LNCAP (cell line): ENCODE measurements around the gene LEUTX.

Experiments
- TF ChIP-seq, protein P1 (sequence below): fragments of 450-650 bp; IDR thresholded peaks from 2 replicates; pipeline ENCODE4 v1.5.1; 2017; ENCODE audit warnings: mild to moderate bottlenecking

The LEUTX gene

DNA sequence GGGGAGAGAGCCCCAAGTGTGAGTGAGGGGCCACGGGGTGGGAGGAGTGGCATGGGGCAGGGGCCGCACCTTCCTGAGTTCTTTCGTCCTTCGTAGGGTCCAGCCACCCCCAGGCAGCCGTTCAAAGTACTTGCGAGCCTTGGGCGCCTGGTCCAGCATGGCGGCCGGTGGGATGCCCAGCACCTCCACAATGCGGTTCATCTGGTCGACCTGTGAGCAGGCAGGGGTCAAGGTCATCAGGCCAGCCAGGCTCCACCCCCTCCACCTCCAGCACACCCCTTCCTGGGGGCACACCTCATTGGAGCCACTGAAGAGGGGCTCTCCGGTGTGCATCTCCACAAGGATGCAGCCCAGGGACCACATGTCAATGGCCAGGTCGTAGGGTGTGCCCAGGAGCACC, 48.6 kb downstream of the LEUTX start:
- TF ChIP-seq, protein P1, sequence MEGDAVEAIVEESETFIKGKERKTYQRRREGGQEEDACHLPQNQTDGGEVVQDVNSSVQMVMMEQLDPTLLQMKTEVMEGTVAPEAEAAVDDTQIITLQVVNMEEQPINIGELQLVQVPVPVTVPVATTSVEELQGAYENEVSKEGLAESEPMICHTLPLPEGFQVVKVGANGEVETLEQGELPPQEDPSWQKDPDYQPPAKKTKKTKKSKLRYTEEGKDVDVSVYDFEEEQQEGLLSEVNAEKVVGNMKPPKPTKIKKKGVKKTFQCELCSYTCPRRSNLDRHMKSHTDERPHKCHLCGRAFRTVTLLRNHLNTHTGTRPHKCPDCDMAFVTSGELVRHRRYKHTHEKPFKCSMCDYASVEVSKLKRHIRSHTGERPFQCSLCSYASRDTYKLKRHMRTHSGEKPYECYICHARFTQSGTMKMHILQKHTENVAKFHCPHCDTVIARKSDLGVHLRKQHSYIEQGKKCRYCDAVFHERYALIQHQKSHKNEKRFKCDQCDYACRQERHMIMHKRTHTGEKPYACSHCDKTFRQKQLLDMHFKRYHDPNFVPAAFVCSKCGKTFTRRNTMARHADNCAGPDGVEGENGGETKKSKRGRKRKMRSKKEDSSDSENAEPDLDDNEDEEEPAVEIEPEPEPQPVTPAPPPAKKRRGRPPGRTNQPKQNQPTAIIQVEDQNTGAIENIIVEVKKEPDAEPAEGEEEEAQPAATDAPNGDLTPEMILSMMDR = no peak

DNA sequence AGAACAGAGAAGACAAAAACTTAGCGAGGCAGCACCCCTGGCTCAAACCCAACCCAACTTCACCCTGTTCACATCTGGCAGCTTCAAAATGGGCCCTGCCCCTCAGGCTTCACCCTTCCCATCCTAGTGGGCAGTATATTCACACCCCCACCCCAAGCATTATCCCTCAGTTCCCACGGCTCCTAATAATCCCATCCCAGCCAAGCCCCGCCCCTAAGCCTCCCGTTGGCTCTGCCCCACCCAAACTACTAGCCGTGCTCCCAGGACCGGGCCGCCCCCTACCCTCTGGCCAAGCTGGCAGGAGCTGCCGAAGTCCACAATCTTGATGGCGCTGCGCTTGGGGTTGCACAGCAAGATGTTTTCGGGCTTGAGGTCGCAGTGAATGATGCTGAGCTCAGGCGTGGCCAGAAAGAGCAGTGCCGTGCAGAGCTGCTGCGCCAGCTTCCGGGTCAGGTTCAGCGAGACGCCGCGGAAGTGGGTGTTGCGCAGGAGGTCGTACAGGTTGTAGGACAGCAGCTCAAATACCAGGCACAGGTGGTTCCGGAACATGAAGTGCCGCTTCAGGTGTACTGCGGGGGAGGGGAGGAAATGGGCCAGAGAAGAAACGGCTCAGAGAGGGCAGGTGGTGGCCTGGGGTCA, 49.5 kb downstream of the LEUTX start:
- TF ChIP-seq, protein P1 = no peak

DNA sequence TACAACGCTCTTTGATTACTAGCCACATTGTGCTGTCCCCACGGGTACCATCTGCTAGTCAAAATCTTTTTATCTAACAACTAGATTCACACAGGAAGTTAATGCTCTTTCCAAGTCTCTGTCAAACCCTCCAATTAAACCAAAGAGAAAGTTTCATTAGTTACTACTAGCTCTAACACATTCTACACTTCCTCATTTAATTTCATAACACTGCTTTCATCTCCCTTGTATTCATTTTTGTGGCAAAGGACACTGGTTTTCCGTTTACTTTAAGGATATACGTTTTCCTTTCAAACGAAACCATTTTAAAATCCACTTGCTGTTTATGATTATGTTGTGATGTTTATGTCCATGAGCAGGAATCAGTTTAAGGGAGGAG, 50.0 kb downstream of the LEUTX start:
- TF ChIP-seq, protein P1 = no peak

DNA sequence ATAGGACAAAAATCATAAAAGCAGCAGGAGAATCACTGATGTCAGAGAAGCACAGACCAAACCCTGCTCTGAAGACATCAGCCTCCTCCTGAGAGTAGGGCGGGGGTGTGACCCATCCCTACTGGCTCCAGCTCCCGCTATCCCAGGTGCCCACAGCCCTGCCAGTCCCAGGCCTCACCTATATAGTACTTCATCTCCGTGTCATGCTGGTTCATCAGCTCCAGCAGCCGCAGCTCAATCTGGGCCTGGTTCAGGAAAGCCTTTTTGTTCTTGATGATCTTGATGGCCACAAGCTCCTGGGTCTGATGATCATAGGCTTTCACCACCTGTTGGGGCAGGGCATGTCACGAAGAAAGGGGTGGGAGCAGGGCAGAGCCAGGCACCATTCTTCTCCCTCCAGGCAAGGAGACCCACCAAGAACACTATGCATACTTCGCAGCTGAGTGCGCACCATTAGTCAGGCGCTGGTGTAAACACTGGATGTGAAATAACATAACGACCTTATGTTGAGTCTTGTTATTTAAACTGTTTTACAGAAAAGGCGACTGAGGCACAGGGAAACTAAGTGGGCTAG, 51.1 kb downstream of the LEUTX start:
- TF ChIP-seq, protein P1 = no peak

DNA sequence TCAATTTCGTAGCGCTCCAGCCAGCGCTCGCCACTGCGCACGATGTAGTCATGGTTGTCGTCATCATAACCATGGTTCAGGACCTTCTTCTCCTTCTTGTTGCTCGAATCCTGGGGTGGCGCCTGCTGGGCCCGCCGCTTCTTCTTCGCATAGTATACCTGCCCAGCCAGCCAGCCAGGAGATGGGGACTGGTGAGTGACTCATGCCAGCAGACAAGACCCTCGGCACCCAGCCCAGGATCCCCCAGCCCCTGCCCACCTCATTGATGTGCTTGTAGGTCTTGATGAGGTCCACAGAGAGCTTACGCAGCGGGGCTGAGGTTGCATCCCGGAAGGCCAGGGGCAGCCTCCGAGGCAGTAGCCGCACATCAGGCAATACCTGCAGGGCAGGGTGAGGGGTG, 51.8 kb downstream of the LEUTX start:
- TF ChIP-seq, protein P1 = no peak

DNA sequence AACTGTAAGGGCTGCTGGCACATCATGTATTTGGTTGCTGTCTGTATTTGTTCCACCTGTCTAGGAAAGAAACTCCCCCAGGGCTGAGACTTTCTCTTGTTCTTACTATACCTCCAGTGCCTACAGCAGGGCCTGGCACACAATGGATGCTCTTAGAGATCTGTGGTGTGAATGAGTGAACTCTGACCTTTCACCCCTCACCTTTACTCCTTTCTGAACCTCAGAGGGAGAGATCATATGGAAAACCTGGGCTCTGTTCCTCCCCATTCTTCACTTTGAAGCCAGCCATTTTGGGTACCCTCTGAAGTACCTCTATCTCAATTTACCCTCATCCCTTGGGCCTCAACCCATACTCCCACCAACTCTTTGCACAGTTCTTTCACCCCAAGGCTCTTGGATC, 52.2 kb downstream of the LEUTX start:
- TF ChIP-seq, protein P1 = no peak

DNA sequence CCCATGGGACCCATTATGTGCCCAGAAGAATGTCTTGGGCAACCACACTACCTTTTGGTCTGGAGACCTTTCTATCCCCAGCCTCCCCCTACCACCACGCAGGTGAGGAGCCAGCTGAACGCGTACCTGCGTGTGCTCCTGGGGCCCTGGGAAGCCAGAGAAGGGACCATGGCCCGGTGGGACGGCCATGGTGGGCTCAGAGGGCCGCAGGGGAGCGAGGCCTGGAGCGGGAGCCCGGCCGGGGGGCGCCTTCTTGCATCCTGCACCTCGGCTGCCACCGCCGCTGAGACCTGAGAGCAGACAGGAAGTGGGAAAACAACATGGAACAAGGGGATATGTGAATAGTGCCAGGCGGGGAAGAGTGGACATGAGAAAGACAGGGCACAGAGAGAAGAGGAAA, 53.0 kb downstream of the LEUTX start:
- TF ChIP-seq, protein P1 = no peak
